ENCODE measurements around the gene KCNH4. TPM values are rescaled to one million over a fixed set of nuclear protein-coding genes. Genes with fewer than 3 reads are reported as not detected.

KCNH4 gene
- total and polyA plus RNA-seq, 2 donors (not counting 1 experiment from before 2014, with no cell fraction given), result 0.62 to 1.0 TPM

GRCh38 chr17:42185621-42185930 is 4.6 kb upstream of the KCNH4 start:
- H4K20me1 ChIP-seq (ENCODE audit: control insufficient read depth, insufficient read depth, low read length, poor library complexity, severe bottlenecking), result no peaks in the 10 kb centered on the region
- TF ChIP-seq EZH2 (IDR thresholded peaks at IDR 0.05; ENCODE audit: borderline replicate concordance, insufficient read depth, low read depth, low read length, poor library complexity, severe bottlenecking) (no peak), CTCF (IDR thresholded peaks at IDR 0.05) (no peak)
- intact Hi-C loops (cut with micrococcal nuclease), result no loop called here
- ChIA-PET POLR2A (interaction anchor here (2.5 kb wide), 1 partner anchor 9 kb away, joined by 11 read pairs; the partner anchor contains the start of gene GHDC), CTCF (interaction anchor here (1.4 to 2.5 kb wide), 3 partner anchors 13 to 125 kb away, joined by 3 to 7 read pairs (median 4); no protein-coding TSS in a partner anchor)
- H3K27me3 Mint-ChIP-seq, result no peaks in the 10 kb centered on the region
- H3K9ac ChIP-seq (ENCODE audit: low read length), result no peak overlapping the region
- ATAC-seq (ENCODE audit: low read depth), result no peak
- H3K79me2 ChIP-seq (ENCODE audit: control insufficient read depth, insufficient read depth, low read length), result no peaks in the 10 kb centered on the region
- H3K4me2 ChIP-seq (replicated peaks; ENCODE audit: low read depth, low read length, poor library complexity, severe bottlenecking), result no peak overlapping the region
- peaks cover 0 to 1% of the 10 kb centered on the region in 2 experiments for H3K36me3 ChIP-seq (replicated peaks in 1 of 2; ENCODE audit: control extremely low read depth in 1 of 2, control insufficient read depth in 1 of 2, extremely low read depth in 1 of 2, insufficient read depth in 2 of 2, low read length in 1 of 2)
- no peaks in the 10 kb centered on the region for H3K9me3 Mint-ChIP-seq (ENCODE audit: insufficient read depth)
- H3K4me1 ChIP-seq (ENCODE audit: control insufficient read depth in 2 of 2, insufficient read depth in 2 of 2, low read length in 2 of 2), result peaks cover 24 to 36% of the 10 kb centered on the region in 2 donors
- peaks cover 0 to 7% (median 0%) of the 10 kb centered on the region in 4 experiments for H3K27me3 ChIP-seq (replicated peaks in 1 of 4; ENCODE audit: control extremely low read depth in 1 of 4, control insufficient read depth in 3 of 4, insufficient read depth in 4 of 4, low read length in 3 of 4)
- H3K4me3 Mint-ChIP-seq, result peak overlapping the region; percentile 93
- no peak overlapping the region for H2AFZ ChIP-seq (ENCODE audit: insufficient read depth, low read depth, low read length, poor library complexity, severe bottlenecking)
- H3K4me1 Mint-ChIP-seq, result peaks cover 37% of the 10 kb centered on the region
- 97% methylated on average over 3 of the region's 7 CpGs for WGBS (ENCODE audit: insufficient coverage)
- H3K27ac Mint-ChIP-seq, result no peak overlapping the region
- peaks cover 0 to 4% (median 0%) of the 10 kb centered on the region in 3 donors for H3K9me3 ChIP-seq (ENCODE audit: control extremely low read depth in 1 of 3, control insufficient read depth in 2 of 3, insufficient read depth in 1 of 3, low read length in 2 of 3)
- DNase-seq, result no peak
- no peak overlapping the region for H3K4me3 ChIP-seq (ENCODE audit: control extremely low read depth in 1 of 5, extremely low read depth in 1 of 5, insufficient read depth in 1 of 5, low read depth in 2 of 5, low read length in 4 of 5)
- H3K27ac ChIP-seq (ENCODE audit: low read length in 2 of 2), result no peak overlapping the region

Measured in B cell (primary cell).